Astrocyte of the spinal cord (primary cell): Measurements from ENCODE around the gene MEAF6.
"Not testable (repeated sequence)": the region's sequence is repeated elsewhere in the genome, so short reads cannot be mapped to it uniquely, and the experiment has no call there.

Experiments used
- DNase-seq: peaks from one replicate; pipeline ENCODE4 v3.0.0; 2011; ENCODE audit warnings: low read depth, low spot score
- H3K4me3 ChIP-seq: 2 replicates; pipeline ENCODE4 v1.5.1; 2011; ENCODE audit warnings: low read depth, mild to moderate bottlenecking, low read length, moderate library complexity
- CTCF ChIP-seq: IDR thresholded peaks from 2 replicates; pipeline ENCODE4 v1.5.1; 2012; ENCODE audit warnings: low read depth, mild to moderate bottlenecking, low read length, inconsistent platforms
- in situ Hi-C: cut with HindIII; loops from 2 replicates; pipeline ENCODE4 v1.10.0; 2017; ENCODE audit warnings: low sequenced_read_pairs

The MEAF6 gene

GRCh38 chr1:37514350-37515184 lies at the start of gene MEAF6:
Gene MEAF6 (minus strand): TSS chr1:37514766. CDS start chr1:37514746, 20 bp downstream.
- in situ Hi-C loops = no loop called here
- DNase-seq = peak; percentile 76
- peak; percentile 35 for TF ChIP-seq CTCF
- H3K4me3 ChIP-seq = peak within 1 kb of the TSS; percentile 69

GRCh38 chr1:37562984-37563383 lies 48.4 kb upstream of the MEAF6 start:
- in situ Hi-C loops = no loop called here
- H3K4me3 ChIP-seq = no peak overlapping the region
- no peak for TF ChIP-seq CTCF
- DNase-seq = no peak

- in situ Hi-C loops = no loop called here
- H3K4me3 ChIP-seq = no peak overlapping the region
- no peak for DNase-seq
- TF ChIP-seq CTCF = peak; percentile 36
Observed at GRCh38 chr1:37561133-37562132, 46.9 kb upstream of the MEAF6 start.

- DNase-seq = no peak
- in situ Hi-C loops = no loop called here
Observed at GRCh38 chr1:37560401-37561132, 46.0 kb upstream of the MEAF6 start.

GRCh38 chr1:37559957-37560379 lies 45.4 kb upstream of the MEAF6 start:
- in situ Hi-C loops, DNase-seq, H3K4me3 ChIP-seq: not testable (repeated sequence)

More at GRCh38 chr1:37560401-37561132, 46.0 kb upstream of the MEAF6 start:
- H3K4me3 ChIP-seq = no peak overlapping the region
- TF ChIP-seq CTCF = no peak

GRCh38 chr1:37559080-37559479 lies 44.5 kb upstream of the MEAF6 start:
- TF ChIP-seq CTCF = no peak
- no peak overlapping the region for H3K4me3 ChIP-seq
- in situ Hi-C loops = no loop called here
- DNase-seq = no peak
